Cerebellar nuclear complex (tissue), 1 donor: Measurements from ENCODE around the gene LCT.

ENCODE experiments used
- DNase-seq, 2 experiments: peaks; one replicate each; lab custom pipeline; 2025; lab: John Stamatoyannopoulos, UW

LCT gene

GRCh38 chr2:135741395-135742324 is 95.3 kb downstream of the LCT start, which contains the start of gene UBXN4:
Gene UBXN4 (plus strand): TSS chr2:135741855. CDS start chr2:135741930, 75 bp downstream.
- DNase-seq = peak; percentile 88 to 96

- no peak for DNase-seq
Observed at GRCh38 chr2:135741043-135741394, 96.0 kb downstream of the LCT start.

- no peak for DNase-seq
Observed at GRCh38 chr2:135740206-135740605, 96.8 kb downstream of the LCT start.
